GM18867 (cell line): ENCODE results near the gene PMEPA1.

Source experiments
- ATAC-seq: cut with Tn5 transposase; IDR thresholded peaks from one replicate; pipeline ENCODE4 v1.9.1; 2021; ENCODE audit warnings: mild to moderate bottlenecking, moderate library complexity; ENCODE audit not compliant: unreplicated experiment

The PMEPA1 gene, protein sequence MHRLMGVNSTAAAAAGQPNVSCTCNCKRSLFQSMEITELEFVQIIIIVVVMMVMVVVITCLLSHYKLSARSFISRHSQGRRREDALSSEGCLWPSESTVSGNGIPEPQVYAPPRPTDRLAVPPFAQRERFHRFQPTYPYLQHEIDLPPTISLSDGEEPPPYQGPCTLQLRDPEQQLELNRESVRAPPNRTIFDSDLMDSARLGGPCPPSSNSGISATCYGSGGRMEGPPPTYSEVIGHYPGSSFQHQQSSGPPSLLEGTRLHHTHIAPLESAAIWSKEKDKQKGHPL

DNA sequence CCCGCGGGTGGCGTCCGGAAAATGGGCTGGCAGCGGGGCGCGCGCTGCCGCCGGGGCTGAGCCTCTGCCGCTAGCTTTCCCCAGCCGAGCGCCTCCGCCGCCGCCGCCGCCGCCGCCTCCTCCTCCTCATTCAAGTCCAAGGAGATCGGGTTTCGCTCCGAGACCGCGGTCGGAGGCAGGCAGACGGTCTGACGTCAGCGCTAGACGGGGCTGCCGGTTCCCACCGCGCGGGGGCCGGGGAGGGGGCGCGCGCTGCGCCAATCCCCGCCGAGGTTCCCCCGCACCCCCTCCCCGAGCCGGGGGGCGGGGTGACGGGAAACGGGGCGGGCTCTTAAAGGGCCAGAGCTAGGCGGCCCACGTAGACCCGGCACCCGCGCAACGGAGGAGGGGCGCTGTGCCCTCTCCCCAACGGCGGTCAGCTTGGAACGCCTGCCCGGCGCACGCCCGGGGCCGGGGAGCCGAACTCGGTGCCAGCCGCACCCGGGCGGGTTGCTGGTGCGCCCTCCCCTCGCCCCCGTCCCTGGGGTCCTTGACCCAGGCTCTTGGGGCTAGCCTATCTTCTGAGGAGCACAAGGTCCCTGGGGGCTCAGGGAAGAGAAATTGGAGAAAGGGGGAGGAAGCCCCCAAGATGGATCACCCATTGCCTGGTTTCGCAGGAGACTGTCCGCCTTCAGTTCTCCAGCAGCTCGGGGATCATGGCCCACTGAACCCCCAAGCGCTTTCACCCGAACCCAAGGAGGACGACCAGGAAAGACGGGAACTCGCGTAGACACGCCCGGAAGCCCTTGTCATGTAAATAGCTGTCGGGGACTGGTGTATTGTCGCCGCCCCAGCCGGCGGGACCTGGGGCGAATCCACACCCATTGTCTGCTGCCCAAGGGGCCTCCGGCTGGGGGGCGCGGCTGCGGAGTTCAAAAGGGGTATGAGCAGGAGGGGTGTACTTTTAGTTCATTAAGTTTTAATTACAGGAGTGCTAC is at the start of gene PMEPA1:
Gene PMEPA1 (minus strand): TSS at position 193 of the 977 bp plus-strand sequence. CDS start 433 bp downstream, outside the sequence.
- peak; percentile 84 for ATAC-seq

DNA sequence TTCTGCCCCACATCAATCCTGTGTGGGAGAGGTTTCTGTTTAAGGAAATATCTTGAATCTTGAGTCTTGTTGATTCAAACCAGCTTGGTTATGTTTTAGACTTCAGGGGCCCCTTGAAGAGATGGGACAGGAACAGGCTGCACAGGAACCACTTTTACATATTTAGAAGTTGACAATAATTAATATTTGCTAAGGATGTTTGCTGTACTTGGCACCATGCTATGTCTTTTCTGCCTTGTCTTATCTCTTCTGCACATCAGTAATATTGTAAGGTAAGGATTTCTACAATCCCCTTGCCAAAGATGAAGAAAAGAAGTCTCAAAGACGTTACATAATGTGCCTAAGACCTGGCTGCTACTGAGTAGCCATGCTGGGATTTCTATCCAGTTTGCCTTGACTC is 48.0 kb upstream of the PMEPA1 start:
- ATAC-seq = no peak

DNA sequence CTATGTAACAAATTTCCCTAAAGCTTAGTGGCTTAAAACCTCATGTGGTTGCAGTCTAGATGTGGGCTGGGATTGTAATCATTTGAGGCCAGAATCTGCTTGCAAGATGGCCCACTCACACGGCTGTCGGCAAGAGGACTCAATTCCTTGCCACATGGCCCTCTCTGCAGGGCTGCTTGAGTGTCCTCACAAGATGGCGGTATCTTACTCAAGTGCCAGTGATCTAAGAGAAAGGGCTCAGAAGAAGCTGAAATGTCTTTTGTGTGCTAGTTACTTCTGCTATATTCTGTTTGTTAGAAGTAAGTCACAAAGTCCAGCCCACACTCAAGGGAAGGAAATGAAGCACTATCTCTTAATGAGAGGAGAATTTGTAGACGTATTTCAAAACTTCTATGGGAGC is 47.1 kb upstream of the PMEPA1 start:
- no peak for ATAC-seq

DNA sequence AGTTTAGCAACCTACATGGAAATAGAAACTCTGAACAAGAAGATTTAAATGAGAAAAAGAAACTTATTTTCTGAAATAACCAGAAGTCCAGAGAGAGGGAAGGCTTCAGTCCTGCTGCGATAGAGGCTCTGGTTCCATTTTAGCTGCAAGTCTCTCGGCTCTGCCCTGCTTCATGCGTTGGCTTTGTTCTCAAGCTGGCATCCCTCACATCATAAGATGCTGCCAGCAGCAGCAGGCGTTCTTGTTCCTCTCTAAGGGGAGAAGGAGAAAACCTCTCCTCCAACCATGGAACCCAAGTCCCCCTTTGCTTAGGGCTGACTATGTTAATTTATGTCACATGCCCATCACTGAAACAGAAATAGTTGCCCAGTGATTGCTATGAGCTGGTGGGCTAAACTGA is 46.4 kb upstream of the PMEPA1 start:
- no peak for ATAC-seq

DNA sequence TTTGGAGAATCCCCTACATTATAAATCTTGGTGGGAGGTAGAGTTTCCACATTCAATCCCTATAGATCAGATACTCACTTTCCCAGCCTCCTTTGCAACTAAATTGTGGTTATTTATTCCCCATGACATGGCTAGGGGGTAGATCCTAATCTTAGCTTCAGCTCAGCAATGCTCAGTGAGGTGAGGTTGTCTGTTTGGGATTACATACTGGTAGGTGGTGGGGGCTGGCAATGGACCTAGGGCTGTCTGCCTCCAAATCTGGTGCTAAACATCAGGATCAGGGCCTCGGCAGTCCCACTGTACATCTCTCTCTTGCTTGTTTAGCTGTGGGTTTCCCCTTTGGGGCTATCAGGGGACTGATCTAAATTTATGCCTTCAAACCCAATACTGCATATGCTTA is 45.8 kb upstream of the PMEPA1 start:
- no peak for ATAC-seq

DNA sequence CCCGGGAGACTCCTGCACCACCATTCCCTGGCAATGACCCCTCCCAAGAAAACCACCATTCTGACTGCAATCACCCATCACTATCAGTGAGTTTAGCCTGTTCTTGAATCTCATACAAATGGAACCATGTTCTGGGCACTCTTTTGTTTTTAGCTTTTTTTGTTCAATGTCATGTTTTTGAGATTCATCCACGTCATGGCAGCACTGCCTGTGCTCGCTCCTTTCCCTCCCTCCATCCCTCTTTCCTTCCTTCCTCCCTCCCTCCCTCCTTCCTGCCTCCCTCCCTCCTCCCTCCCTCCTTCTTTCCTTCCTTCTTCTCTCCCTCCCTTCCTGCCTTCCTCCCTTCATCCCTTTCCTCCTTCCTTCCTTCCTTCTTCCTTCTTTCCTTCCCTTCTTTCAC is 44.4 kb upstream of the PMEPA1 start:
- no peak for ATAC-seq

DNA sequence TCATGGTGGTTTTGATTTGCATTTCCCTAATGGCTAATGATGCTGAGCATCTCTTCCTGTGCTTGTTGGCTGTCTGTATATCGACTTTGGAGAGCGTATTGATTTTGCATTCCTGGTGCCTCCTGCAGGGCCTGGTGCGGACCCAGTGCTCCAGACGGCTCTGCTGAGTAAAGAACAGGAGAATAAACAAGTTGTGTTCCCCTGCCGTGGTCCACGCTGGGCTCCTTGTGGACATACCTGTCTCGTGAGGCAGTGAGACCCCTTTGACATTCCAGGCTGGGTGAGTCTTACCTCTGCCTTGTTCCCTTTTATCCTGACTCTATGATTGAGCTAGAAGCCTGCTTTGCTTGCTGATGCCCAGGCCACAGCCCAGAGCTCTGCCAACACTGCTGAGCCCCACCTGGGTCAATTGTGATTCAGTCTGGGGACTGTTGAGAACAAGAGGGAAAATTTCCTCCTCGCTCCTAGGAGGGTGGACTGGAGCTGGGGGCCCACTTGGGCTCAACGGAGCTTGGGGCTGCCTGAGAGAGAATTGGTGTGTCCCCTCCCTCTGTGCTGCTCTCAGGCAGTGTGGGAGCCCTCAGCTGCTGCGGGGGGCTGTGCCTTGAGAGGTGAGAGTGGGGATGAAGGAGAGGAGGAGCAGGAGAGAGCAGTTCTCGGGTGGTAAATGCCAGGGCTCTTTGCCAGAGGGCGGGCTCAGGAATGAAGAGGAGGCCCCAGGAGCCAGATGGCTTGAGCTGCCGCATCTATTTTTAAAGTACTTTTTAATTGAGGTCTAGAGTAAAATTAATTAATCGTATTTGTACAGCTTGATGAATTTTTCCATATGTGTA is 43.7 kb upstream of the PMEPA1 start:
- no peak for ATAC-seq

DNA sequence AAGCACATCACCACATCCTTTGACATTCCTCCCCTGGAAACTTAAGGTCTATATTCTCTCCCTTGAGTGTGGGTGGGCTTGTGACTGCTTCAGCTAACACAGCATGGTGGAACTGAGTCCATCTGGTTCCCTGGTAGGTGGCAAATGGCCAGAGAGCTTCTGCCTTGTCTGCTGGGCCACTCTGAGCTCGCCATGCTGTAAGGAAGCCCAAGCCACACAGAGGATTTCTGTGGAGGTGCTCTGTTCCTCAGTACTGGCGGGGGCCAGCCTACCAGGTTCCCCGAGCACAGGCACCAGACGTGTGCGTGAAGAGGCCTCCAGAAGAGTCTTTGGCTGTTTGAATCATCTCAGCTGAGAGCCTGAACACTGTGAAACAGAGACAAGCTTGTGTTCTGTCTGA is 41.6 kb upstream of the PMEPA1 start:
- no peak for ATAC-seq

DNA sequence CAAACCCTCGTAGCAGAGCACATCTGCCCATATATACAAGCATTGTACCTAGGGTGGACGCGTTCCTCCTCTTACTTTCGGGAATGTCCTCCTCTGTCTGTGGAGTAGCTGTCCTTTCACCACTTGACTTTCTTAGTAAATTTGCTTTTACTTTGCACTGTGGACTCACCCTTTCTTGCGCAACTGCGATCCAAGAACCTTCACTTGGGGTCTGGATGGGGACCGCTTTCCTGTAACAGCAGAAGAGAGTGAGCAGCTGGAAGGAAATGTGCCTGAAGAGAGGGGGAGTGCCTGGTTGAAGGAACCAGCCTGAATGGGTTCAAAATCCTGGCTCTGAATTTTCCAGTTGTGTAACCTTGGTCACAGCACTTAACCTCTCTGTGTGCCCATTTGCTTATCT is 40.1 kb upstream of the PMEPA1 start:
- no peak for ATAC-seq

DNA sequence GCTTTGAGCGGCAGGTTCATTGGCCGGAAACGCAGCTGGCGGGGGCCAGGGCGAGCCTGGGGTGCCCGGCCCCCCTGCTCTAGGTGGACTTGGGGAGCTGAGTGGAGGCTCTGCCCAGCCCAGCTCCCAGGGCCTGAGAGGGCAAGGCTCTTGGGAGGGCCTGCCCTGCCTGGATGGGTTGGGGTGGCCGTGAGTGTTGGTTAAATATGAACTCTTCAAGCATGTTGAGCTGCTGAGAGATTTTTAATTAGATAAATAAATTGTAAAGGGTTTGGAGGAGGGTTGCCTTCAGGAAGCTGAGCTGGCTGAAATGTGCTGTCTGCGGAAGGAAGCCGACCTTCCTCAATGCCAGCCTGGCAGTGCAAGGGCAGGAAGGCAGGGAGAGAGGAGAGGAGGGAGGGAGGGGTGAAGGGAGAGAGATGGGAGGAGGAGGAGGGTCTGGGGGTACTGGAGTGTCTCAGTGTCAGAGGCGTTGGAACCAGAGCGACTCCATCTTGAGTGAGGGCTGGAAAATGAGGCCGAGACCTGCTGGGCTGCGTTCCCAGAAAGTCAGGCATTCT is 39.4 kb upstream of the PMEPA1 start:
- no peak for ATAC-seq

DNA sequence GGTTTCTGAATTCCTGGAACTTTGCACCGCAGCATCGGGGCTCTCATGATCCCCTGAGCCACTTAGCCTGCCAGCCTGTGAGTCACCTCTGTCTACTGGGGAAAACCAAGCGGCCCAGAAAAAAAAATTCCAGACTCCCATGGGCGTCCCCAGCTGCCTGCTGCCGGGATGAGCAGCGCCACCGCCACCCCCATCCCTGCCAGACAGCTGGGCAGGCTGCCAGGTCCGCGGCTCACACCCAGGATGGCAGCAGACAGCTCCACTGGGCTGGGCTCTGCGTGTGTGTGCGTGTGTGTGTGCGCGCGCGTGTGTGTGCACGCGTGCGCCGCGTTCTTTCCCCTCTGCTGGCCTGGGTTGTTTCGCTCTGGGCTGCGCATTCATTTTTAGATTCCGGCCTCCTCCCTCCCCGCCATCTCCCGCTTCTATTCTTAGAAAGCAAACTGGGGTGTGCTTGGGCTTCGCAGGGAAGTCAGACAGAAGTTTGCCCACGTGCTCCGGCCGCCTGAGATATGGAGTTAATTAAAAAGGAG is 38.9 kb upstream of the PMEPA1 start:
- no peak for ATAC-seq

DNA sequence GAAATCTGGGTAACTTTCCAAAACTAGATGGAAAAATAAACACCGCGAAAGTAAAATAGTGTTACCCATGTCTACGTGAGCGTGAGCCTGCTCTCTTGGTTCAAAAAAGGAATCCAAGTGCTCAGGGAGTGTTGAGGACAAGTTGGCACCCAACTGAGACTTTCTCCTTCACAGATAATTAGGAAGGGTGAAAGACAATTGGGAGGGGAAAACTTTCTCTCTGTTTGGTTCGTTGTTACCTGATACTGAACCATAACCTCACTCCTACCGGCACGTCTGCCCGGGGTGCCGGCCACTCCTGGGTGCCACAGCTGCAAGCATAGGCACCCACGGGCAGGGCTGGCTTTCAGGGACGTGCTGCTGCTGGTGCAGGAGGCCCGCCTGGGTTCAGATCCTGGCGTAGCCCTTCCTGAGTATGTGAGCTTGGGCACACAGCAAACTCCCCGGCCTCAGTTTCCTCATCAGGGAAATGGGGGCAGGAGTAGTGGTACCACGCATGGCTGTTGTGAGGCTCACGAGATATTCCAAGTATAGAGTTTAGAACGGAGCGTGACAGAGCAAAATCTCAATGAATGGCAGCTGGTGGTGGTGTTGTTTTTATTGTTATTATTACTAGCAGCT is 38.2 kb upstream of the PMEPA1 start:
- ATAC-seq = no peak

DNA sequence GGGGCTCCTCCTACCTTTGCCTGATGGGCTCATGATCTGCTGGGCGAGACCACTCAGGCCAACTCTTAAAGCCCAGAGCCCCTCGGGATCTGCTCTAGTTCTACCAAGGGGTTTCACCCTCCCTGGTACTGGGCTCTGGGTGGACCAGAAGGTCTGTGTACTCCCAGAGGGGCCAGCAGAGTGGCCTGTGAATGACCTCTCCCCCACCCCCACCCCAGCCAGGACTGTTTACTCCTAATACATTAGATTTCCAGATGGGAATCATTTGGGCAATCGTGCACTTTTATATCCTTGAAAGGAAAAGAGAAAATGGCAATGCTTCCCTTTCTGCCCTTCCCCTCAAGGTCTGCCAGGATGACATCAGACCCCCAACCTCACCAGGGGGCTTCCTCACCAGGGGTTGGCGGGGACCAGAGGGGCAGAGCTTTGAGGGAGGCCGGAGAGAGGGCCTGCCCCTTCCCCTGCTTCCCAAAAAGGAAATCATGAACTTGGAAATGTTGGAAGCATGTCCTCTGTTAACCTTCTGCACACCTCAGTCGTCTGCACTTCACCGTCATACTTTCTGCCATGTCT is 37.1 kb upstream of the PMEPA1 start:
- no peak for ATAC-seq

DNA sequence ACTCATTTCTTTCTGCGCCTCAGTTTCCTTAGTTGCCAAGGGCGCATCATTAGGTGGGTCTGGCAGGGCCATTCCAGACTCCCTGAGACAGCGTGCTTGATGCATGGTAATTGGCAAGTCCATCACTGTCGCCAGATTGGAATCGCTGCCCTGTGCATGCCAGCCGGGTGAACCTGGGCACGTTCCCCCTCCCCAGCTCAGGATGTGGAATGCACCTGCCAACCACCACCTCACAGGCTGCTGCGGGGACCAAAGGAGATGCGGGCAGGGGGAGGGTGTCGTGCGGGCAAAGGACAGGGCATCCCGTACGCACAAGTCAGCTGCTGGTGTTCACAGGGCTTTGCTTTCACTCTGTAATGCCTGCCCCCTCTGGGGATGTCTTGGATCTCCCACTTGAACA is 36.4 kb upstream of the PMEPA1 start:
- ATAC-seq = no peak

DNA sequence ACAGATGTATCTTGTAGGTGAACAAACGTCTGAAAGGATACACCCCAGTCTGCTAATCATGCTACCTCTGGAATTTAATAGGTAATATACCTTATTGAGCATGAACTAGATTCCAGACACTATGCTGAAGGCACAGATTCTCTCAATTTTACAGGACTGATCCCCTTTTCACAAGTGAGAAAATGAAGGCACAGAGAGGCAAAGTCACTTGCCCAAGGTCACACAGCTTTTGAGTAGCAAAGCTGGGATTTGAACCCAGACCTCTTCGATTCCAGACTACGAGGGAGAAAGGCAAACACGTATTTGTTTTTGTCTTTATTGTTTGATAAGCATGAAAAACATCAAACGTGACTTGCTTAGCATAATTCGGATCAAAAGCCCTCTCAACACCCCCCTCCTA is 34.4 kb upstream of the PMEPA1 start:
- no peak for ATAC-seq

DNA sequence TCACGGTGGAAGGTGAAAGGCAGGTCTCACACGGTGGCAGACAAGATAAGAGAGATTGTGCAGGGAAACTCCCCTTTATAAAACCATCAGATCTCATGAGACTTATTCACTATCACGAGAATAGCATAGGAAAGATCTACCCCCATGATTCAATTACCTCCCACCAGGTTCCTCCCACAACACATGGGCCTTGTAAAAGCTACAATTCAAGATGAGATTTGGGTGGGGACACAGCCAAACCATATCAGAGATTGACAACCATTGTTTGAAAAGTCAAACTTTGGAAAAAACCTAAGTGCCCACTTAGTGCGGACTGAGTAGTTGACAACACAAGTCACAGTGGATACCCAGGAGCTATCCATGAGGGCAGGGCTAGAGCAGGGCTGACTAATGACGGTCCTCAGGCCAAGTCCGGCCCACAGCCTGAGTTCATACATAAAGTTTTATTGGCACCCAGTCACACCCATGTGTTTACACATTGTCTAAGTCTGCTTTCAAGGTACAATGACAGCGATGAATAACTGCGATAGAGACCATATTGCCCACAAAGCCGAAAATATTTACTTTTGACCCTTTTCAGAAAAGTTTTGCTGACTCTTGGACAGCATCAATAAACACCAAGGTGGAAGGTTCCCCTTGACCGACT is 33.8 kb upstream of the PMEPA1 start:
- ATAC-seq = no peak

DNA sequence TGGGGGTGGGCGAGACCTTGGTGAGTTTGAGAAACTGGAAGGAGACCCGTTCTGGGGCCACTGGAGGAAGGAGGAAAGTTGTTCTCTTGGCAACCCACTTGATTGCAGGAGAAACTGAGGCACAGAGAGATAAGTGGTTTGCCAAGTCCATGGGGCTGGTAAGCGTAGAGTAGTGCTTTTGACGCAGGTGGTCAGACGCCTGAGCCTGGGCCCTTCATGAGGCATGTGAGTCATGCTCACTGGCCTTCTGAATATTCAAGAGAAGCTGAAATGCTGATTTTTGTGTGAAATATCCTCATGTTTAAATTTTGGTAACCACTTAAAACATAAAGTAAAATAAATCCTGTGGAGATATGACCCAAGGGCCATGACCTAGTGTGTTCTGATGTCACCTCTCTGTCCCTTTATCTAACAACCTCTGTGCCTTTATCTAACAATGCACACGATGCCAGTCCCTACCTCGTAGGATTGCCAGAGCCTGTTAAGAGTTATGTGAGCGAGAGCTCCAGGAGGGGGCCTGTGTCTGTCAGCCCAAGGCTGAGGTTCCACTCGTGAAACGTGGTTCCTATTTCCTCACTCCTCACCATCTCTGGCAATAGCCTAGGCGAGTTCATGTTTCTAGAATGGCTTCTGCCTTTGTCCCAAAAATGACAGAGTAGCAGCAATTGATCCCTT is 32.8 kb upstream of the PMEPA1 start:
- no peak for ATAC-seq

DNA sequence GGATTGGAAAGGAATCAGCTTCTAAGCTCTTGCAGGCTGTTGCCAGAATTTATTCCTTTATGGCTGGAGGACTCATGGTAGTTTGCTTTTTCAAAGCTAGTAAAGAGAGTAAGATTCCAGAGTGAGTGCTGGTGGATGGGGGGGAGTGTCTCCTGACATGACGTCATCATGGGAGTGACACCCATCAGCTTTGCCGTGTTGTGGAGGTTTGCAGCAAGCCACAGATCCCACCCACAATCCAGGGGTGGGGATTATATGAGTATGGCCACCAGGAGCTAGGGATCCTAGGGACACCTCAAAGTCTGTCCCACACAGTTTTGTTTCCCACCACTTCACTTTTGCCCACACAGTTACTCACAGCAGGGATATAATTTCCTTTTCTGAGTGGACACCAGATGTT is 28.7 kb upstream of the PMEPA1 start:
- ATAC-seq = no peak

DNA sequence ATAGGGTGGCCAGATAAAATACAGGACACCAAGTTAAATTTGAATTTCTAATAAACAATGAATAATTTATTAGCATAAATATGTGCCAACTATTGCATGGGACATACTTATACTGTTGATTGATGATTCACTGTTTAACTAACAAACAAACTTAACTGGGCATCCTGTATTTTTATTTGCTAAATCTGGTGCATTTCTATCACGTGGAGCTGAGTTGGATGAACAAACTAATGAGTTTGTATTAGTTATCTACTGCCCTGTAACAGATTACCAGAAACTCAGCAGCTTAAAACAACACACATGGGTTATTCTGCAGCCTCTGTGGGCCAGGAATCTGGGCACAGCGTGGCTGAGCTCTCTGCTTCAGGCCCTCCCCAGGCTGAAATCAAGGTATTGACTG is 28.2 kb upstream of the PMEPA1 start:
- ATAC-seq = no peak
